Epidermal melanocyte (primary cell): ENCODE results near the gene UBE2S.
A peak's percentile ranks its signal among the peaks of the same experiment; 100 is the strongest.
"Not testable (repeated sequence)": the region's sequence is repeated elsewhere in the genome, so short reads cannot be mapped to it uniquely, and the experiment has no call there.

Experiments used
- DNase-seq: peaks from one replicate; pipeline ENCODE4 v3.0.0; 2011; ENCODE audit warnings: low spot score; ENCODE audit not compliant: insufficient read length

Gene UBE2S

GRCh38 chr19:55406826-55407549 lies 600 bp downstream of the UBE2S start:
- peak; percentile 44 for DNase-seq

GRCh38 chr19:55406091-55406825 lies 1.3 kb downstream of the UBE2S start:
- peak; percentile 20 for DNase-seq

GRCh38 chr19:55405638-55406037 lies 1.9 kb downstream of the UBE2S start:
- no peak for DNase-seq

- DNase-seq = no peak
Measured at GRCh38 chr19:55402509-55402908, 5.1 kb downstream of the UBE2S start.

DNA sequence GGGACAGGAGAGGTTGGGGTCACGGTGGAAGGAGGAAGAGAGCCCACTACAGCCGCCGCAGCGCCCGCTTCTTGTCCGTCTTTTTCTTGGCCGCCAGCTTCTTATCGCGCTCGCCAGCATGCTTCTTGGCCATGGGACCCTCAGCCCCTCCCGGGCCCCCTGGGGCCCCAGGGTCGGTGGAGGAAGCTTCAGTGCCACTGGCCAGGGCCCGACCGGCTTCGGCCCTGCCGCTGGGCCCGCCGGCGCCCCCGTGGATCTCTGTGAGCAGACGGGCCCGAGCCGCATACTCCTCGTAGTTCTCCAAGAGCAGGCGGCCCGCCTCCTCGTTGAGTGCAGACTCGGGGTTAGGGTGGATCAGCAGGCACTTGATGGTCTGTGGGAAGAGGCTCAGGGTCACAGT lies 6.2 kb downstream of the UBE2S start:
- DNase-seq = not testable (repeated sequence)

DNA sequence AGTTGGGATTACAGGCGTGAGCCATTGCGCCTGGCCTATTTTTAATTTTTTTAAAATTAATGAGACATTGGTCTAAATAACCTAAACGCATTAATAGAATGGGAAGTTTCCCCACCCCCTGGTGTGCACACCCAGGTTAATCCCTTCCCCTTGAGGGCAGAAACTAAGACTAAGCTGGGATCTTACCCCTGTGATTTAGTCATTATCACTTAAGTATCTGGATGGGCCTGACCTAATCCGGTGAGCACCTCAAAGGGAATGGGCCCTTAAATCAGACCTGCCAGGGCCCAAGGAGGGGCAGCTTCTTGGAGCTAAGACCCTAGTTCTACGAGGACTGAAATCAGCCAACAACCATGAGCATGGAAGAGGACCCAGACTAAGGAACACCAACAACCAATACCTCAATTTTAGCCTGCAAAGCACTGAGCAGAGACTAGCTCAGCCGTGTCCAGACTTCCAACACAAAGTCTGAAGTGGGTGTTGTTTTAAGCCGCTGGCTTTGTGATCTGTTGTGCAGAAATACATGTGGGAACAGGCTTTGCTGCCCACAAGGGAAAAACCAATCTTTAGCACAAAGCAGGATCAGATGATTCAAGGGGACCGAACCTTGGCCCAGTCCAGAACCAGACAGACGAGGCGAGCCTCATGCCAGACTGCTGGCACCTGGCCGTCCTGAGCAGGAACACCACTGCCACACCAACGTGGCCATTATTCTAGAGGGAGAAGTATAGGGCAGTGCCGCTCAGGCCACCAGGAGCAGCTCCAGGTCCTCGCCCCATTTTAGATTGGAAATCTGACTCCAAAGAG lies 7.1 kb downstream of the UBE2S start:
- DNase-seq = no peak

- no peak for DNase-seq
Measured at GRCh38 chr19:55398200-55398925, 9.2 kb downstream of the UBE2S start.

- DNase-seq = no peak
Measured at GRCh38 chr19:55392820-55393761, 14.5 kb downstream of the UBE2S start.

DNA sequence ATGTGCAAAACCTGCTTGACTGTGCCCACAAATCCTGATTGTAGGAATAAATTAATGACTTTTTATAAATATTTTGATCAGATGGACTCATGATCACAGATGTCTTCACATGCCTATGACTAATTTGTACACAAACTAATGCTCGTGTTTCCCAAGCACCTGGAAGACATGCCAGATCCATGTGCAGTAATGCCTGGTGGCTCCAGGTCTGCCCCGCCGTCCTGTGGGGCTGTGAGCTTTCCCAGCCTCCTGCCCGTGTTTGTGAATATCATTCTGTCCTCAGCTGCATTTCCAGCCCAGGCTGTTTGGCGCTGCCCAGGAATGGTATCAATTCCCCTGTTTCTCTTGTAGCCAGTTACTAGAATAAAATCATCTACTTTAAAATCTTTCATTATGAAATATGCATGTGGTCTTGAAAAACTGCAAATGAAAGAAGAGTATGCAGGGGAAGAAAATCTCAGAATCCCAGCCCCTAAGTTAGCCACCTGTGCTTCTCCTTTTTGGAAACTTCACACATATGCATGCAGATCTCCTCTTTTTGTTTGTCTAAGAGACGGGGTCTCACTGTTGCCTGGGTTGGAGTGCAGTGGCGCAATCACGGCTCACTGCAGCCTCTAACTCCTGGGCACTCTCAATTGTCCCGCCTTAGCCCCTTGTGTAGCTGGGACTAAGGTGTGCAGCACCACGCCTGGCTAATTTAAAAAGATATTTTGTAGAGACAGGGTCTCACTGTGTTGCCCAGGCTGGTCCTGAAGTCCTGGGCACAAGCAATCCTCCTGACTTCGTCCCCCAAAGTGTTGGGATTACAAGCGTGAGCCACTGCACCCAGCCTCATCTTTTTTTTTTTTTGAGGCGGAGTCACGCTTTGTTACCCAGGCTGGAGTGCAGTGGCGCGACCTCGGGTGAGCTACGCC lies 15.6 kb downstream of the UBE2S start:
- peak; percentile 13 for DNase-seq

DNA sequence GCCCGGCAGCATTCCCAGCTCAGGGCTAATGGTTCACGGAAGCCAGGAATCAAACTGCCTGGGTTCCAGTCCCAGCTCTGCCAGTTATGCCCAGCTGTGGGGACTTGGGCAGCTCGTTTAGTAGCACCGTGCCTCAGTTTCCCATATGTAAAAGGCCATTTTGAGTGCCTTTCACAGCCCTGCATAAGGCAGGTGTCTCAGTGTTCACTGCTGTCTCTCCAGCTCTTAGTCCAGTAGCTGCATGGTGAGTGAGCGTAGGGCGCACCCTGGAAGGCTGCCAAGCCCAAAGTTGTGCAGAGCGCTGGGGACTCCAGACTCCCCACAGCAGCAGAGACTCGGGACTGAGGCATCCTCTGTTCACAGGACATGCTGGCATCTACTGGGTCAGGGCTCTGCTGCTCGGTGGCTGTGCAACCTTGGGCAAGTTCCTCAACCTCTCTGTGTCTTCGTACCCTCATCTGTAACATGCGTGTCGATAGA lies 16.4 kb downstream of the UBE2S start:
- DNase-seq = no peak

DNA sequence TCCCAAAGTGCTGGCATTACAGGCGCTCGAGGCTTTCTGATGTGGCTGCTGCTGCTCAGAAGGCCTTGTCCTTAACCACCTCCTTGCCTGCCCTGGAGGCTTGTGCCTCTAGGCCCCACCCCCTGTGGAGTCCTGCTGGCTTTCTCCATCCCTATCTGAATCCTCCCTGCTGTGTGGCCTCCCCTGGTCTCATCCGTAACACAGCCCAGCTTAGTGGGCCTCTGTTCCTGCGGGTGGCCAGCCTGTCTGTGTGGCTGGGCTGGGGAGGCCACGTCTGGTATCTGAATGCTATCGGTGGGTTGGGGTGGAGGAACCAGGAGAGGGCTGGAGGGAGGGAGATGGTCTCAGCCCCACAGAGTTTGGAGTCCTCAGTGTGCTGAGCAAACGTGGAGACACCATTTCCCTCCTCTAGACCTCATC lies 17.1 kb downstream of the UBE2S start:
- no peak for DNase-seq

DNA sequence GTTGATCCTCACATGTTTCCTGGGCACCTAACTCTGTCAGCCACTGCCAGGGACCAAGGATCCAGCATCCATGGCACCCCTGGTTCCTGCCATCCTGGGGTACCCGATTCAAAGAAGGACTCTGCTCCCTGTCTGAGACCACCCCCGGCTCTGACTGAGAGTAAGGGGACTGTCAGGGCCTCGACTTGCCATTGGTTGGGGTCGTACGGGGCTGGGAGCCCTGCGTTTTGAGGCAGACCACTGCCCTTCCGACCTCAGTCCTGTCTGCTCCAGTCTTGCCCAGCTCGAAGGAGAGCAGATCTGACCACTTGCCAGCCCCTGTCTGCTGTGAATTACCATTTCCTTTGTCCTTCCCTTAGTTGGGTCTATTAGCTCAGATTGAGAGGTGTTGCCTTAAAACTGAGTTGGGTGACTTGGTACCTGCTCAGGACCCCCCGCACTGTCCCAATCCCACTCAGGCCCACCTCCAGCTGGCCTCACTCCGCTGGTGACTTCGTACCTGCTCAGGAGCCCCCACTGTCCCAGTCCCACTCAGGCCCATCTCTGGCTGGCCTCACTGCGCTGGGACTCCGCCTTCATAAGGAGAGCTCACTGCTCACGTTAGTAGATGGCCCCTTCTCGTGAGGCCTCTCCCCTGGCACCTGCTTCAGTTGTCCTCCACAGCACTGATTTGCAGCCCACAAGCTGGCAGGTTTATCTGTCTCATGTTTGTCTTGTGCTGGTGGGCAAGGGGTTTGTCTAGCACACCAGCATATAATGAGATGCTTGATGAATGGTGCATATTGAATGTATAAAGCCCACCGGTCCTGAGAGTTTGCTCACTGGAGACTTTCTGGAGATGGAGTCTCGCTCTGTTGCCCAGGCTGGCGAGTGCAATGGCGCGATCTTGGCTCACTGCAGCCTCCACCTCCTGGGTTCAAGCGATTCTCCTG lies 17.9 kb downstream of the UBE2S start:
- DNase-seq = no peak

DNA sequence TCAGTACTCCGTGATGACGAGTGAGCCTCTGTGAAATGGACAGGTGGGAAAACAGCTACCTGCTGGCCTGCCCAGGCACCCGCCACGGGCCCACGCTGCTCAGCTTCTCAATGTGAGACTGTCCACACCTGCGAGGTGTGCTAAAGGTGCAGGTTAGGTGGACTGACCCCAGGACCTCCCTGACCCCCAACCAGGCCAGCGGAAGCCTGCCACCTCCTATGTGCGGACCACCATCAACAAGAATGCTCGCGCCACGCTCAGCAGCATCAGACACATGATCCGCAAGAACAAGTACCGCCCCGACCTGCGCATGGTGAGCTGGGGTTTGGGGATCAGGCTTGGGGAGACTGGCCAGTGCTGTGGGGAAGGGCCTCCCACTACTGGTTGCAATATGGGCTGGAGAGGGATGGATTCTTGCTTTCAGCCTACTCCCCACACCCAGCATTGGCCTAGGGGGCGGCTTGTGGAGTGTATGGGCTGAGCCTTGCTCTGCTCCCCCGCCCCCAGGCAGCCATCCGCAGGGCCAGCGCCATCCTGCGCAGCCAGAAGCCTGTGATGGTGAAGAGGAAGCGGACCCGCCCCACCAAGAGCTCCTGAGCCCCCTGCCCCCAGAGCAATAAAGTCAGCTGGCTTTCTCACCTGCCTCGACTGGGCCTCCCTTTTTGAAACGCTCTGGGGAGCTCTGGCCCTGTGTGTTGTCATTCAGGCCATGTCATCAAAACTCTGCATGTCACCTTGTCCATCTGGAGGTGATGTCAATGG lies 19.7 kb downstream of the UBE2S start:
- no peak for DNase-seq

DNA sequence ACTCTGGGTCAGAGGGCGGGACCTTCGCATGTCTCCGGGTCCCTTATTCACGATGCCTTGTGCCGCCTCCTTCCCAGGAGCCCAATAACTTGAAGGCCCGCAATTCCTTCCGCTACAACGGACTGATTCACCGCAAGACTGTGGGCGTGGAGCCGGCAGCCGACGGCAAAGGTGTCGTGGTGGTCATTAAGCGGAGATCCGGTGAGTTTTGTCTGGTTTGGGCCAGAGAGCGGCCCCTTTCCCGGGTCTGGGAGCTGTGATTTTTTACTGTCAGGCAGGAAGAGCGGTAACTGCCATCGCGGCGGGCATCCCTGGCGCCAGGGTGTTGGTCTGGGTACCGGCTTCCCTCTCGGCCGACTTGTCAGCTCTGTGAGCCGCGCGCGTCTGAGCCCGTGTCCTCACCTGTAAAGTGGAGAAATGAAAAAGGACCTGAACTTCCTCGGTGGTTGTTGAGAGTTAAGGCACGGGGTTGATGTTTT lies 21.1 kb downstream of the UBE2S start:
- no peak for DNase-seq

GRCh38 chr19:55385724-55386492 lies 21.7 kb downstream of the UBE2S start, which contains the start of gene RPL28:
Gene RPL28 (plus strand): TSS chr19:55385932. CDS start chr19:55386358, 426 bp downstream.
- DNase-seq = peak; percentile 96
